HK-2 (cell line): Measurements from ENCODE around the gene RBM45.
"Not testable (repeated sequence)": the region's sequence is repeated elsewhere in the genome, so short reads cannot be mapped to it uniquely, and the experiment has no call there.

ENCODE experiments used
- DNase-seq: peaks from one replicate; pipeline ENCODE4 v3.0.0-alpha.2; 2018; ENCODE audit not compliant: unreplicated experiment

Gene RBM45

DNA sequence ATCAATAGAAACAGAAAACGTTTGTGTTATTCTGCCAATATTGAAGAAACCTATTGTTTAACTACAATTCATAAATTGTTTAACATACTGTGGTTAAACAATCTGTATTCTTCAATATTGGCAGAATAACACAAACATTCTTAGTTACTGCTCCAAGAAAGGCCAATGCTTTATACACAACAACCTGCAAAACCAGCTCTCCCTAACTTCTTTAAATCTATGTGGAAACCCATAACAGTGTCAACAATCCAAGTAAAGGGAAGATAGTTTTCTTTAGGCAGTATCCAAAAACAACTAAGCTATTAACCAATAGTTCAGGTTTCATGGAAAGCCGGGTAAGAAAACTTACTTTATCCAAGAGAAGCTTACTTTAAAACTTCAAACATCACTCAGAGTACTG, 6.2 kb upstream of the RBM45 start:
- no peak for DNase-seq

GRCh38 chr2:178108176-178108575, 4.1 kb upstream of the RBM45 start:
- DNase-seq = no peak

GRCh38 chr2:178109813-178110212, 2.4 kb upstream of the RBM45 start:
- no peak for DNase-seq

DNA sequence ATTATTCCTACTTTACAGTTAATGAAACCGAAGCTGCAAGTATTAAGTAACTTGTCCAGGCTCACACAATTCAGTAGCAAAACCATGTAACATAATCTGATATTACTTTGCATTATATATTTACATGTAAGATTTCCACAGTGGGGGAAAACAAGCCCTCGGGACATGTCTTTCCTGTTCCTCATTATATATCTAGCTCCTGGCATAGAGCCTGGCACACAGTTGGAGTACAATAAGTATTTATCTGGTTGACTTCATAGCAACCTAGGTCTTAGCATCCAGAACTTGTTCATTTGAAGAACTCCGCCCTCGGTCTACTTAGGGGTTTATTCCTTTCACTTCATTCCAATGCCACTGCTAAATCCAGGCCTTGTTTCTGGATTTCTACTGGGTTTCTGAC, 1.6 kb upstream of the RBM45 start:
- DNase-seq = no peak

- no peak for DNase-seq
These were observed 494 bp upstream of the RBM45 start for GRCh38 chr2:178111743-178112142.

- no peak for DNase-seq
These were observed 2.2 kb downstream of the RBM45 start for GRCh38 chr2:178114462-178114861.

DNA sequence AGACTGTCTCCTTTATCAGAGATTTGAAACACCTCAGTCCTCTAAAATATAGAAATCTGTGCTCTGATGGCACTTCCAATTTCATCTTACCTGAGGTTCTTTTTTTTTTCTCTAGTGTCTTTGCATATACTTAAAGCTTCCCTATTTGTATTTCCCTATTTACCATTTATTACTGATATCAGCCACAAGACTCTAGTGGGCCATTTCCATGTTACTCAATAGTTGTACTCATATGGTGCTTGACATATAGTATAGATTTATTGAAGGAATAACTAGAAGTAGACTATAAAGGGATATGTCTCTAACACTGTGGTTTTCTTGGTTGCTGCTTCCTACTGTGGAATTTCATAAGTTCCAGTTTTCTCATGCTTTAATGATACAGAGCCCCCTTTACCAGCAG, 3.0 kb downstream of the RBM45 start:
- no peak for DNase-seq

DNA sequence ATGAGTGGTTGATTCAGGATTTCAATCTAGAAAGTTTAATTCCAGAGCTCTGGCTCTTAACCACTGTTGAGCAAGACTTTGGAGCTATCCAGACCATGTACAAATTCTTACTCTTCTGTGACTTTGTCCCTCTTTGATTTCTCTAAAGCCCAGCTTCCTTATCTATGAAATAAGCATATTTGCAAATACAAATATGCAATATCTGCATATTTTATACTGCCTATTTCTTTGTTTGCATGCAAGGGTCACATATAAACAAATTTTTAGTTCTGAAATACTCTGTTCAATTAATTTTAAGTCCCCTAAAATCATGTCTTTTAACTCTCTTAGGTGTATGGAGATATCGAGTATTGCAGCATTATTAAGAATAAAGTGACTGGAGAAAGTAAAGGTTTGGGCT, 5.5 kb downstream of the RBM45 start:
- DNase-seq = no peak

DNA sequence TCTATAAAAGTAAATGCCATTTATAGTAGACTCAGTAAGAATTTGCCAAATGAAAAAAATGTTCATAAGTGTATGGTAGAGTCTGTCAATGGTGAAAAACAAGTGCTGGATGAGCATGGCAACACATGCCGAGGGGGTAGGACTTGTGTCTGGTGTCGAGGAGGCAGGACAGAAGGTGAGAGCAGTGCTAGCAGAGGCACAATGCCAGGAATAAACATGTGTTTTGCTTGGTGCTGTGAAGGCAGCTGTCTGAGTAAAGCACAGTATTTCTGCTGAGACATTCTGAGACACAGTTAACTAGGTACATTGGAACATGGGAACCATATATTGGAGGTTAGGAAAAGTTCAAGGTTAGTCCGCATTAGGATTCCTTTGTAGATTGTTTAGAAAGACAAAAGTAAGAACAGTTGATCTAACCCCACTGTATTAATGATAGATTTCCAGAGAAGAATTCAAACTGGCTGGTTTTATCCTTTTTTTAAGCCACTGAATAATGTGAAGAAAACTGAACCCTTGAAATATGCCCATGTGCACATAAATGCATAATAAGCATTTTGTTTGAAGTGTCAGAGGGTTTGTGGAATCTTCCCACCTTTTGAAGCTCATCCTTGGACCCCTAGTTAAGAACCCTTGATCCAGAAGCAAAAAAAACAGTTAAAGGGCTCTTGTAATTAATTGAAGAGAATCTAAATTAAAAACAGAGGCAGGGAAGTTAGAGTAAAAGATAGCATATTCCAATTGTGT, 7.1 kb downstream of the RBM45 start:
- DNase-seq = no peak

GRCh38 chr2:178123163-178123562, 10.9 kb downstream of the RBM45 start:
- DNase-seq = no peak

- no peak for DNase-seq
These were observed 12.9 kb downstream of the RBM45 start for GRCh38 chr2:178125125-178125524.

DNA sequence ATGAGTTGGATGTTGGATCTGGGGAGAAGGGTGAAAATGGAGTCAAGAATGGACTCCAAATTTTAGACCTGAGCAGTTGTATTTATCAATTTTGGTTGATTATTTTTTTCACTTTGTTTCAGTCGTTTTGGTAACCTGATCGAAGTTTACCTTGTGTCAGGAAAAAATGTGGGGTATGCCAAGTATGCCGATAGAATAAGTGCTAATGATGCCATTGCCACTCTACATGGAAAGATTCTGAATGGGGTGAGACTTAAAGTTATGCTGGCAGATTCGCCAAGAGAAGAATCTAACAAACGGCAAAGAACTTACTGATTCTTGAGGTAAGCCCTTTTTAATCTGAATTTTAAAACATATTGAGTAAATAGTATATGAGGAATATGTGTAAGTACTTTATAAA, 13.6 kb downstream of the RBM45 start:
- no peak for DNase-seq

DNA sequence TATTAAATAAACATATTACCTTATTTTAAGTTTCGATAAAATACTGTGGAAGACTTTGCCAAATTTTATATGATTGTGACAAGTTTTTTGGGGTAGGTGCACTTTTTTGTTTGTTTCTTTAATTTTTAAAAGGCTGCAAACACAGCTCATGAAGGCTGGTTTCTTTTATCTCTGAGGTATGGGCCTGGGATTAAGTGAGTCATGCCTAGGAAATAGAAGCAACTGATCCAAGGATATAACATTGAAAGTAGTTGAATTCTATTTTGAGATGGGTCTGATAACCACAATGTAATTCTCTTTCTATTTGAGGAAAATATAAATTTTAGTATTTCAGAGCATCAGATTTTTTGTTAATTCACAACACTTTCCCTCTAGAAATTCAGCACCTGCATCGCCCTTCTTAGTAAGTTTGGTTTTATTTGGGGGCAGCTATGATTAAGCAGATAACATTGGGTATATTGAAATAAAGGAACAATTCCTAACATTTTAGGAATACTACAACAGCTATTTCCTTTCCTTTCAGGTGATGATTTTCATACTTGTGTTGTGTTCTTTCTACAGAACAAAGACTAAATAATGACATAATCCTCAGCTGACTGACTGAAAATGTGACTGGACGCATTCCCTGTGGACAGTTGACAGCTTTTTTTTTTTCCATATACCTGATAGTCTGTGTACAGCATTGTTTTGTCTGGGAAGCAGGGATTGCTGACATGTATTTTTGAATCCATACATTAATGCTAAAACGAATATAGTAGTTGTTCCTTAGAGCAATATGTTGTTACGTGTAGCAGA, 16.8 kb downstream of the RBM45 start:
- DNase-seq = no peak

DNA sequence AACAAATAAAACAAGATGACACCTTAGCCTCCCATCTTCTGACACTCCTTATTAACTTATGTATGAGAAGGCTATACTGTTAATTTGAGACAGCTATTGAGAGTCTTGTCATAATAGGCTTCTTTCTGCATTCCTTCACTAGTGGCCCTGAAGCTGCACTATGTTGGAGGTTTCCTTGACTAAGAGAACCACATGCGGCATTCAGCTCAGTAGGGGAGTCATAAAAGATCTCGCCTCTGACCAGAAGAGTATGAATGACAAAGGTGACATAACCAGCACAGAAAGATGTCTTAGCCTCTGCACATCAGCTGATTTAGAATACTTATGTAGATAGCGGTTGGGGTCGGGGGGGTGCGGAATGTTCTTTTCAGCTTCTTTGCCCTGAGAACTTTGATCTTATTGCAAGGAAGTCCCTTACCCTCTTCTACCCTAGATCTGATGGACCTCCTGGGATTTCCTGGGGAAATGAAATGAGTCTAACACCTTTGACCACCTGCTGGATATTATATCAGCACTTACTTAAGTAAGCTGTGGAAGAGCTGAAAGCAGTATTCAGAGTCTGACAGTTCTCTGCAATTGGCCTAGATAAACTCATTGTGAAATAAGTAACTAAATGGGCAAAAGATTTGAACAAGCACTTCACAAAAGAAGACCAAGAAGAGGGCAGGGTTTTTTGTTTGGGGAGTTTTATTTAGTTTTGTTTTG, 24.2 kb downstream of the RBM45 start:
- no peak for DNase-seq

- no peak for DNase-seq
These were observed 30.2 kb downstream of the RBM45 start for GRCh38 chr2:178142274-178143065.

DNA sequence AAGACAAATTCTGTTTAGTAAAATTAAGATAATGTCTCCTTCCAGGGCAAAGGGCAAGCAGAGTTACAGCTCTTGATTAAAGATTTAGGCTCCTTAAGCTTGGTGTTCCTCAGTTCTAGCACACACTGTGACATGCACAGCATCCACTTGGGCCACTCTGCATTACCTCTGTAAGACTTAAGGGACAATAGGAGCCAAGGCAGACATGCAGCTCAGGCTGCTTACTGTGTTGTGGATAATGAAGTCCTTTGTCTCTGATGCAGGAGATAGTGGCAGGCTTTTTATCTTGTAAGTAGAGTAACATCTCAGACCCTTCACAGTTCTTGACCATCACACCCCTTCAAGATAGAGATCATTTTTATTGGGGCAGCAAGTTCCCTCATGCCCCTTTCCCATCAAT, 31.2 kb downstream of the RBM45 start:
- no peak for DNase-seq

DNA sequence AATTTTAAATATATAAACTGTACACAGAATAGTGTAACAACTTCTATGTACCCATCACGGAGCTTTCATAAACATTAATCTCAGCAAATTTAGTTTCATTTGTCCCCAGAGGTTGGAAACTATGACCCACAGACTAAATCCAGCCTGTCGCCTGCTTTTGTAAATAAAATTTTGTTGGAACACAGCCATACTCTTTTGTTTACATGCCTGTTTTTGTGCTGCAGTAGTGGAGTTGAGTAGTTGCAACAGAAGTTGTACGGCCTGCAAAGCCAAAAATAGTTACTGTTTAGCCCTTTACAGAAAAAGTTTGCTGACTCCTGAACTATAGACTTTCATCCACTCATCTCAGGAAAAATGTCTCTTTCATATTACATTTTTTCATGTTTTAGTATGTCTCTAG, 39.8 kb downstream of the RBM45 start:
- DNase-seq = no peak

DNA sequence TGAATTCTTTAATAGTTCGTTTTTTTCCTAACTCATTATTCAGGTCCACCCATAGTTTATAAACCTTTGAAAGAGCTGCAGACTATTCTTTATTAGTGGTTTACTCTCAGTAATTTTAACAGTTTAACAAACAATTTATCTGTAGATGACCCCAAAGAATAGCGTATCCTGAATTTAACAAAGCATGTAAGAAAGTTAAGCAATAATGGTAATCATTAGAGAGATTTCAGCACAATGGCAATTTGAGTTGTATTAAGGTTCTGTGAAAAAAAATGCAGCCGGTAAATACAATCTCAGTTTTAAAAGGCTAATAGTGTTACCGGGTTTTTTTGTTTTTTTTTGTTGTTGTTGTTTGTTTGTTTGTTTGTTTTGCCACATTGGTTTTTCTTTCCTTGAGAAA, 40.3 kb downstream of the RBM45 start:
- DNase-seq = no peak

DNA sequence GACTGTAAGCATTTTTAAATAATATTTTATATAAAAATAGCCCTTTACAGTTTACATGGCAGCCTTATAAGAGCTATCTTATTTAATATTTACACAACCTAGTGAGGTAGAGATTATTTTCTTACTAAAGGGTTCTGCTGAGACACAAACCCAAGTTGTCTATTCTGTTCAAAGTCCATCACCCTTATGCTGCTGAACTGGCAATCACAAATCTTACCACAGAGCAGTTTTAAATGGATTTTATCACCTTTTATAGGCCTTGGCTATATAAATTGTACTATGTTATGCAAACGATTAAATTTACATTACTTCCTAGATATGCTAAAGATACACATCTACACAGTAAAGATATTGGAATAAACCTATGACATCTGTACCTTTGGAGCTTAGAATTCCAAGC, 40.7 kb downstream of the RBM45 start:
- no peak for DNase-seq

GRCh38 chr2:178153878-178154277, 41.6 kb downstream of the RBM45 start:
- not testable (repeated sequence) for DNase-seq

DNA sequence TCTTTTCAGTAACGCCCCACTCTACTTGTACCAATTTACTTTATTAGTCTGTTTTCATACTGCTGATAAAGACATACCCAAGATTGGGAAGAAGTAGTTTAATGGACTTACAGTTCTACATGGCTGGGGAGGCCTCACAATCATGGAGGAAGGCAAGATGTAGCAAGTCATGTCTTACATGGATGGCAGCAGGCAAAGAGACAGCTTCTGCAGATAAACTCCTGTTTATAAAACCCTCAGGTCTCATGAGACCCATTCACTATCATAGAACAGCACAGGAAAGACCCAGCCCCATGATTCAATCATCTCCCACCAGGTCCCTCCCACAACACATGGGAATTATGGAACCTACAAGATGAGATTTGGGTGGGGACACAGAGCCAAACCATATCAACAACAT, 43.3 kb downstream of the RBM45 start:
- no peak for DNase-seq

GRCh38 chr2:178157574-178157973, 45.3 kb downstream of the RBM45 start:
- DNase-seq = no peak
